HepG2 (cell line): ENCODE data around the gene CCSER2.

Experiments used
- ELF4 ChIP-seq: sonication (generic); formaldehyde crosslinking; IDR thresholded peaks from 2 replicates; pipeline ENCODE4 v1.5.0; 2020; ENCODE audit warnings: missing genetic modification reagents, mild to moderate bottlenecking, moderate library complexity, borderline replicate concordance
- EP300 ChIP-seq, 3 experiments: sonication (generic) in 1 of 3; formaldehyde crosslinking in 1 of 3; IDR thresholded peaks; 2 replicates each; pipeline versions ENCODE4 v1.5.1 to v1.6.1; 2011 to 2020; ENCODE audit warnings: low read depth in 2 of 3, low read length in 2 of 3, borderline replicate concordance in 1 of 3, improper control_type of control experiment in 1 of 3, mild to moderate bottlenecking in 1 of 3, missing genetic modification reagents in 1 of 3, moderate library complexity in 1 of 3
- ETV6 ChIP-seq: sonication (generic); formaldehyde crosslinking; conservative IDR thresholded peaks from 2 replicates; pipeline ENCODE4 v1.4.0; 2020; ENCODE audit warnings: missing genetic modification reagents
- EZH2 ChIP-seq: conservative IDR thresholded peaks from 2 replicates; pipeline ENCODE4 v1.6.1; 2012; ENCODE audit warnings: mild to moderate bottlenecking, low read depth, low read length, moderate library complexity
- HNF4A ChIP-seq: sonication (generic); formaldehyde crosslinking; IDR thresholded peaks from 2 replicates; pipeline ENCODE4 v1.4.0; 2020; ENCODE audit warnings: missing genetic modification reagents
- ISX ChIP-seq: sonication (generic); formaldehyde crosslinking; conservative IDR thresholded peaks from 2 replicates; pipeline ENCODE4 v1.5.0; 2020; ENCODE audit warnings: missing genetic modification reagents
- RFXAP ChIP-seq: sonication (generic); formaldehyde crosslinking; IDR thresholded peaks from 2 replicates; pipeline ENCODE4 v1.4.0; 2020; ENCODE audit warnings: missing genetic modification reagents, borderline replicate concordance
- TBX2 ChIP-seq: sonication (generic); formaldehyde crosslinking; IDR thresholded peaks from 2 replicates; pipeline ENCODE4 v1.5.0; 2020; ENCODE audit warnings: missing genetic modification reagents, mild to moderate bottlenecking, borderline replicate concordance
- ZNF629 ChIP-seq: sonication (generic); formaldehyde crosslinking; conservative IDR thresholded peaks from 2 replicates; pipeline ENCODE4 v1.5.0; 2020; ENCODE audit warnings: missing genetic modification reagents
- TF ChIP-seq, protein P1 (sequence below): IDR thresholded peaks from 2 replicates; pipeline ENCODE4 v1.6.1; 2012; ENCODE audit warnings: inconsistent platforms
- TF ChIP-seq, protein P2 (sequence below): sonication (generic); formaldehyde crosslinking; IDR thresholded peaks from 2 replicates; pipeline ENCODE4 v1.5.0; 2020; ENCODE audit warnings: missing genetic modification reagents
- TF ChIP-seq, protein P3 (sequence below): sonication (generic); formaldehyde crosslinking; IDR thresholded peaks from 2 replicates; pipeline ENCODE4 v1.4.0; 2020; ENCODE audit warnings: missing genetic modification reagents

DNA sequence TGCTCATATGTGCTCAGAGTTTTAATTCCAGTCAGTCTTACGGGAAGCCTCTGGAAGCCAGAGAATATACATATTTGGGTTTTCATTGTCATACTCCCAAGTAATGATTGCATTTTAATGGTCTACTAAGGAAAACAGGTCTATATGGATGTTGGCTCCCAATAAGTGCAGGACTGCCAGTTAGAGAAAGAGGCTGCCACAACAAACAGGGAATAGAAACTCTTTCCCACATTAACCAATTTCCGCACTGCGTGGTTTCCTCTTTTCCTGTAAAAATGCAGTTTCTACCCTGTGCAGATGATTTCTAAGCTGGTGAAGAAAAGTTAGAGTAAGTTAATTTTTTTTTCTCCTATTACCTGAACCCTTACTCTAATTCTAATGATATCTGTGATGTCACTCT is 78.2 kb downstream of the CCSER2 start:
- no peak for TF ChIP-seq ELF4
- TF ChIP-seq ZNF629 (CRISPR knock-in tag), result no peak
- TF ChIP-seq ETV6 (CRISPR knock-in tag), result no peak
- no peak for TF ChIP-seq EZH2
- no peak for TF ChIP-seq EP300 (IDR thresholded peaks at IDR 0.05; ENCODE audit: low read depth in 2 of 2, low read length in 2 of 2)
- TF ChIP-seq EP300 (CRISPR knock-in tag; IDR thresholded peaks at IDR 0.05; ENCODE audit: borderline replicate concordance), result no peak
- TF ChIP-seq HNF4A, result no peak
- TF ChIP-seq, protein P1, sequence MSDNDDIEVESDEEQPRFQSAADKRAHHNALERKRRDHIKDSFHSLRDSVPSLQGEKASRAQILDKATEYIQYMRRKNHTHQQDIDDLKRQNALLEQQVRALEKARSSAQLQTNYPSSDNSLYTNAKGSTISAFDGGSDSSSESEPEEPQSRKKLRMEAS, result no peak
- TF ChIP-seq TBX2 (CRISPR knock-in tag), result no peak
- no peak for TF ChIP-seq RFXAP (CRISPR knock-in tag)
- TF ChIP-seq ISX (CRISPR knock-in tag), result no peak
- TF ChIP-seq, protein P2, sequence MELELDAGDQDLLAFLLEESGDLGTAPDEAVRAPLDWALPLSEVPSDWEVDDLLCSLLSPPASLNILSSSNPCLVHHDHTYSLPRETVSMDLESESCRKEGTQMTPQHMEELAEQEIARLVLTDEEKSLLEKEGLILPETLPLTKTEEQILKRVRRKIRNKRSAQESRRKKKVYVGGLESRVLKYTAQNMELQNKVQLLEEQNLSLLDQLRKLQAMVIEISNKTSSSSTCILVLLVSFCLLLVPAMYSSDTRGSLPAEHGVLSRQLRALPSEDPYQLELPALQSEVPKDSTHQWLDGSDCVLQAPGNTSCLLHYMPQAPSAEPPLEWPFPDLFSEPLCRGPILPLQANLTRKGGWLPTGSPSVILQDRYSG (CRISPR knock-in tag), result no peak
- TF ChIP-seq, protein P3, sequence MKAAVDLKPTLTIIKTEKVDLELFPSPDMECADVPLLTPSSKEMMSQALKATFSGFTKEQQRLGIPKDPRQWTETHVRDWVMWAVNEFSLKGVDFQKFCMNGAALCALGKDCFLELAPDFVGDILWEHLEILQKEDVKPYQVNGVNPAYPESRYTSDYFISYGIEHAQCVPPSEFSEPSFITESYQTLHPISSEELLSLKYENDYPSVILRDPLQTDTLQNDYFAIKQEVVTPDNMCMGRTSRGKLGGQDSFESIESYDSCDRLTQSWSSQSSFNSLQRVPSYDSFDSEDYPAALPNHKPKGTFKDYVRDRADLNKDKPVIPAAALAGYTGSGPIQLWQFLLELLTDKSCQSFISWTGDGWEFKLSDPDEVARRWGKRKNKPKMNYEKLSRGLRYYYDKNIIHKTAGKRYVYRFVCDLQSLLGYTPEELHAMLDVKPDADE, result no peak
